HFFc6 (cell line): Measurements from ENCODE around the gene PLXNA3. TPM values are rescaled to one million over a fixed set of nuclear protein-coding genes. Genes with fewer than 3 reads are reported as not detected.

Experiments used
- DNase-seq: peaks from one replicate; pipeline ENCODE4 v3.0.0-alpha.2; 2018
- H3K27ac Mint-ChIP-seq: 2 replicates; pipeline ENCODE4 v1.8.0; 2020; ENCODE audit warnings: mild to moderate bottlenecking, mixed read lengths
- H3K27me3 Mint-ChIP-seq: 2 replicates; pipeline ENCODE4 v1.8.0; 2021; ENCODE audit warnings: mild to moderate bottlenecking, moderate library complexity, mixed read lengths; ENCODE audit not compliant: insufficient read depth
- H3K36me3 Mint-ChIP-seq: 2 replicates; pipeline ENCODE4 v1.8.0; 2021; ENCODE audit warnings: low read depth, mixed read lengths
- H3K4me1 Mint-ChIP-seq: 2 replicates; pipeline ENCODE4 v1.8.0; 2020; ENCODE audit warnings: low read depth, mixed read lengths
- H3K4me3 Mint-ChIP-seq: 2 replicates; pipeline ENCODE4 v1.8.0; 2020; ENCODE audit warnings: mild to moderate bottlenecking, moderate library complexity, mixed read lengths
- H3K9me3 Mint-ChIP-seq: 2 replicates; pipeline ENCODE4 v1.8.0; 2020; ENCODE audit warnings: mild to moderate bottlenecking, mixed read lengths
- total RNA-seq, 6 experiments: library from RNA; stranded (reverse); fragmentation: NEBNext Ultra II Directional; extraction: Animal tissue kit (Norgen Biotek cat#: 25700); gene quantifications; 2 replicates in 1 of 6; 3 replicates in 5 of 6; pipeline ENCODE4 v1.2.3, GENCODE V29; 2021
- TF ChIP-seq, protein P1 (sequence below): fragments of 200-600 bp; sonication (generic); IDR thresholded peaks from 2 replicates; pipeline ENCODE4 v1.5.0; 2021; ENCODE audit warnings: antibody characterized with exemption, mild to moderate bottlenecking

The PLXNA3 gene
- total RNA-seq, 6 experiments from 2014 or later = 66.2 to 98.7 (median 79.8) TPM

DNA sequence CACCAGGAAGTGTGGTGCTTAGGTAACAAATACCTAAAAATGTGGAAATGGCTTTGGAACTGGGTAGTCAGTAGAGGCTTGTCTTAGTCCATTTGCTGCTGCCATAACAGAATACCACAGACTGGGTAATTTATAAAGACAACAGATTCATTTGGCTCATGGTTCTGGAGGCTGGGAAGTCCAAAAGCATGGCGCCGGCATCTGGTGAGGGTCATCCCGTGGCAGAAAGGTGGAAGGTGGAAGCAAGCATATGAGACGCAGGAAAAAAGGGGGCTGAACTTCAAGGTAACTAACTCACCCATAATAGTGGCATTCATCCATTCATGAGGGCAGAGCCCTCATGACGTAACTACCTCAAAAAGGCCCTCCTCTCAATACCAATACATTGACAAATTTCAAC lies 51.4 kb downstream of the PLXNA3 start:
- no peaks in the 10 kb centered on the region for H3K9me3 Mint-ChIP-seq
- peaks cover 17% of the 10 kb centered on the region for H3K4me1 Mint-ChIP-seq
- H3K27me3 Mint-ChIP-seq = peaks cover 2% of the 10 kb centered on the region; the same call in 1 of the 2 replicates
- H3K36me3 Mint-ChIP-seq = peaks cover 24% of the 10 kb centered on the region
- TF ChIP-seq, protein P1, sequence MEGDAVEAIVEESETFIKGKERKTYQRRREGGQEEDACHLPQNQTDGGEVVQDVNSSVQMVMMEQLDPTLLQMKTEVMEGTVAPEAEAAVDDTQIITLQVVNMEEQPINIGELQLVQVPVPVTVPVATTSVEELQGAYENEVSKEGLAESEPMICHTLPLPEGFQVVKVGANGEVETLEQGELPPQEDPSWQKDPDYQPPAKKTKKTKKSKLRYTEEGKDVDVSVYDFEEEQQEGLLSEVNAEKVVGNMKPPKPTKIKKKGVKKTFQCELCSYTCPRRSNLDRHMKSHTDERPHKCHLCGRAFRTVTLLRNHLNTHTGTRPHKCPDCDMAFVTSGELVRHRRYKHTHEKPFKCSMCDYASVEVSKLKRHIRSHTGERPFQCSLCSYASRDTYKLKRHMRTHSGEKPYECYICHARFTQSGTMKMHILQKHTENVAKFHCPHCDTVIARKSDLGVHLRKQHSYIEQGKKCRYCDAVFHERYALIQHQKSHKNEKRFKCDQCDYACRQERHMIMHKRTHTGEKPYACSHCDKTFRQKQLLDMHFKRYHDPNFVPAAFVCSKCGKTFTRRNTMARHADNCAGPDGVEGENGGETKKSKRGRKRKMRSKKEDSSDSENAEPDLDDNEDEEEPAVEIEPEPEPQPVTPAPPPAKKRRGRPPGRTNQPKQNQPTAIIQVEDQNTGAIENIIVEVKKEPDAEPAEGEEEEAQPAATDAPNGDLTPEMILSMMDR = no peak
- H3K27ac Mint-ChIP-seq = no peak overlapping the region
- DNase-seq = no peak
- H3K4me3 Mint-ChIP-seq = no peak overlapping the region

DNA sequence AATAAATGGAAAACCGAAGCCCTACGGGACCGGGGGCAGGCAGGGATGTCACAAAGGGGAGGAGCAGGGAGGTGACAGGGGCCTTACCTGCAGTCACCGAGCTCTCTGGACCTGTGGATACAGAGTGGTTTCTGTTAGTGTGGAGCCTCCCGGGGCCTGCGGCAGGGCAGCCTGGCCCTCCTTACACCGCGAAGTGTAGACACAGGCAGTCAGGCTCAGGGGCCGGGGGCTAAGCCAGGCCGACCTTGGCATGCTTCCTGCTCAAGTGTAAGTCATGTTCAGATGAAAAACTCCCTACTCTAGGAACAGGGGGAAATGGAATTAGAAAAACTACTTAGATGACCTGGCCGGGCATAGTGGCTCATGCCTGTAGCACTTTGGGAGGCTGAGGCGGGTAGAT lies 53.7 kb downstream of the PLXNA3 start:
- DNase-seq = no peak
- no peak overlapping the region for H3K27ac Mint-ChIP-seq
- peaks cover 25% of the 10 kb centered on the region for H3K36me3 Mint-ChIP-seq
- TF ChIP-seq, protein P1 = no peak
- H3K27me3 Mint-ChIP-seq = peaks cover 1% of the 10 kb centered on the region; the same call in 1 of the 2 replicates
- H3K9me3 Mint-ChIP-seq = no peaks in the 10 kb centered on the region
- H3K4me1 Mint-ChIP-seq = peaks cover 18% of the 10 kb centered on the region
- H3K4me3 Mint-ChIP-seq = no peak overlapping the region

DNA sequence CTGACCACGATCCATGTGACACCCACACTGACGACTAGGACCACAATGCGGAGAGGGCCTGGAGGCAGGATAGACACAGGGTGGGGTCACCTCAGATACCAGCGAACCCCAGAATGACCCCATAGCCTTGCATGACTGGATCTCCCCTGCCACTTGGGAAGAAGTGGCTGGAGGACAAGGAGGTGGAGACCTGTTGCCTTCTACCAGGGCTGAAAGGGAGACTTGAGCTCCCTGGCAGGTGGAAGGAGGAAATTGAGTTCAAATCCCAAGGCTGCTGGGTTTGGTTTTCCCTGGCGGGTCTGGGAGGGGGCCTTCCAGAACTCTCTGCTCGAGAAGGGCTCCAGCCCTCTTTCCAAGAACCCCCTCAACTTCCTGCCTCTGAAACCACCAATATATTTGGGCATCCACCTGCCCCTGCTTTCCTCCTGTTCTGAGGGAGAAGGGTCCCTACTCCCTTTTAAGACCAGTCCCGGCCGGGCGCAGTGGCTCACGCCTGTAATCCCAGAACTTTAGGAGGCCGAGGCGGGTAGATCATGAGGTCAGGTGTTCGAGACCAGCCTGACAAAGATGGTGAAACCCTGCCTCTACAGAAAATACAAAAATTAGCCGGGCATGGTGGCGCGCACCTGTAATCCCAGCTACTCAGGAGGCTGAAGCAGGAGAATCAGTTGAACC lies 54.9 kb downstream of the PLXNA3 start:
- TF ChIP-seq, protein P1 = no peak
- no peak for DNase-seq
- Mint-ChIP-seq H3K27me3 (no peaks in the 10 kb centered on the region), H3K36me3 (peaks cover 25% of the 10 kb centered on the region), H3K9me3 (no peaks in the 10 kb centered on the region), H3K27ac (no peak overlapping the region), H3K4me3 (no peak overlapping the region), H3K4me1 (peaks cover 18% of the 10 kb centered on the region)

DNA sequence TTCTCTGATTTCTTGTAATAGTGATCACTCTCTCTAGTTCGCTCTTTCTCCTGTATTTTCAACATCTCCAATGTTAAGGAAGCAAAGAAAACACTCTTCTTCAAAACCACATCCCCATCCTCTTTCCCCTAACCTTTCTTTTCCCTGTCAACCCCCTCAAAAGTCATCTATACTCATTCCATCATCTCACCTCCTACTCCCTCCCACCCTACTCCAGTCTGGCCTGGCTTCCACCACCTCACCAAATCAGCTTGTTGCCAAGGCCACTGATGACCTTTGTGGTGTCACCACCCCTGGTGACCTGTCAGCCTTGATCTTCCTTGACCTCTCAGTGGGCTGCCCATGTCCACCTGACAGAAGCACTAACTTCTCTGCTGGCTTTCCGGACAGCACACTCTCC lies 55.6 kb downstream of the PLXNA3 start:
- Mint-ChIP-seq H3K27ac (no peak overlapping the region), H3K27me3 (no peaks in the 10 kb centered on the region), H3K4me3 (peak overlapping the region; percentile 11; the same call in 1 of the 2 replicates), H3K9me3 (no peaks in the 10 kb centered on the region), H3K36me3 (peaks cover 25% of the 10 kb centered on the region), H3K4me1 (peaks cover 18% of the 10 kb centered on the region)
- TF ChIP-seq, protein P1 = no peak
- no peak for DNase-seq

DNA sequence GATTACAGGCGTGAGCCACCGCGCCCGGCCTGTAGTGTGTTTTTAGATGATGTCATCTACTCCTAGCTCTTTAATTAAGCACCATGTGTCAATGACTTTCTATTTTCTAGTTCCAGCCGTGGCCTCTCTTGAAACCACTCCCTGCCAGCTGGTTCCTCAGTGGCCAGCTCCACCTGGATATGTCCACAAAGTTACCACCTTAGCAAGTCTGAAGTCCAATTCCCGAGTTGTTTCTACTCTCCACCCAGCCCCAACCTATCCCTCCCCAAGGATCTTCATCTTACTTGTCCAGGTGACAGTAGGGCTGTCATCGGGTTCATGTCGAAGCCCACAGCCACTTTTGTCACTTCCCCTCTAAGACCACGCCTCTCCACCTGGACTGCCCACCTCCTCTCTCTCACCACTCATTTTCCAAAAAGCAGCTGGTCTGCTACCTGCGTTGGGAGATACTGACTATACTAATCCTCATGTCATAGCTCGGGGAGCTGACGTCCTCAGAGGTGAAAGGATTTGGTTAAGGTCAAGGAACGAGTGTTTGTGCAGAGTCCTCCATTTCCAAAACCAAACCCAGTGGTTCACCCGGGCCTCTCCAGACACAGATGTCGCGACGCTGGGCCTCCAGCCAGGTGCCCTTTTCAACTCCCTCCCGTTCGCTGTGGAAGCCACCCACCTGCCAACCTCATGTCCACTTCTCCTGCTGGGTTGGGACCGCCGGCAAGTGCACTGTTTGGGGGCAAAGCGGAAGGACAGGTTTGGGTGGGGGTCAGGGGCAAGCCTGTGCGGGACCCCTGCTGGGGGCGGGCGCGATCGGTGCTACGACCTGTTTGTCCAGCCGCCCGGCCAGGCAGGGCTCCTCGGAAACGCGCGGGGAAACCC lies 57.2 kb downstream of the PLXNA3 start:
- H3K4me1 Mint-ChIP-seq = peaks cover 18% of the 10 kb centered on the region
- no peaks in the 10 kb centered on the region for H3K27me3 Mint-ChIP-seq
- H3K9me3 Mint-ChIP-seq = no peaks in the 10 kb centered on the region
- no peak for DNase-seq
- H3K4me3 Mint-ChIP-seq = peak overlapping the region; percentile 90
- H3K27ac Mint-ChIP-seq = peak overlapping the region; percentile 50
- H3K36me3 Mint-ChIP-seq = peaks cover 17% of the 10 kb centered on the region
- TF ChIP-seq, protein P1 = no peak
